WTC11 (cell line): ENCODE data around the gene USP21. TPM values are rescaled to one million over a fixed set of nuclear protein-coding genes. Genes with fewer than 3 reads are reported as not detected.

Source experiments
- ATAC-seq: fragments of 200-7000 bp; cut with Tn5 transposase; 2 replicates; pipeline ENCODE4 v1.10.0; 2021; ENCODE audit warnings: mild to moderate bottlenecking, moderate library complexity
- CTCF ChIA-PET: fragments of 300-600 bp; sonication (Branson Sonifier 250); formaldehyde crosslinking; loops from one replicate; lab custom pipeline; 2021; ENCODE audit warnings: antibody characterized with exemption; lab: Charles Lee
- POLR2A ChIA-PET: fragments of 350-600 bp; sonication (Branson Sonifier 250); formaldehyde crosslinking; loops from one replicate; lab custom pipeline; 2021; ENCODE audit warnings: antibody characterized with exemption; lab: Charles Lee
- DNase-seq: peaks from one replicate; pipeline ENCODE4 v3.0.0; 2021; ENCODE audit warnings: low spot score
- H3K27ac Mint-ChIP-seq: 2 replicates; pipeline ENCODE4 v1.8.0; 2021; ENCODE audit warnings: mixed read lengths
- H3K27me3 Mint-ChIP-seq: 2 replicates; pipeline ENCODE4 v1.8.0; 2021; ENCODE audit warnings: low read depth, mild to moderate bottlenecking, moderate library complexity, mixed read lengths
- H3K36me3 Mint-ChIP-seq: 2 replicates; pipeline ENCODE4 v1.8.0; 2021; ENCODE audit warnings: mixed read lengths
- H3K4me1 Mint-ChIP-seq: 2 replicates; pipeline ENCODE4 v1.8.0; 2022; ENCODE audit warnings: mixed read lengths
- H3K4me3 Mint-ChIP-seq: 2 replicates; pipeline ENCODE4 v1.8.0; 2021; ENCODE audit warnings: mild to moderate bottlenecking, moderate library complexity, mixed read lengths
- H3K9me3 Mint-ChIP-seq: 2 replicates; pipeline ENCODE4 v1.8.0; 2021; ENCODE audit warnings: mixed read lengths
- ARID4B ChIP-seq: sonication (generic); formaldehyde crosslinking; IDR thresholded peaks from 2 replicates; pipeline ENCODE4 v1.8.0; 2023; ENCODE audit warnings: missing genetic modification reagents, mild to moderate bottlenecking, borderline replicate concordance
- CTCF ChIP-seq: fragments of 200-600 bp; IDR thresholded peaks from 2 replicates; pipeline ENCODE4 v1.8.0; 2022; ENCODE audit warnings: antibody characterized with exemption
- ELF4 ChIP-seq: sonication (generic); formaldehyde crosslinking; IDR thresholded peaks from 2 replicates; pipeline ENCODE4 v1.8.1; 2022; ENCODE audit warnings: low read depth, mild to moderate bottlenecking, moderate library complexity, missing genetic modification reagents
- GRHL2 ChIP-seq: fragments of 250-450 bp; sonication (Bioruptor Pico); IDR thresholded peaks from 2 replicates; pipeline ENCODE4 v1.8.0; 2022; ENCODE audit warnings: mild to moderate bottlenecking, moderate library complexity; ENCODE audit not compliant: insufficient replicate concordance, severe bottlenecking
- NFE2L1 ChIP-seq: sonication (generic); formaldehyde crosslinking; IDR thresholded peaks from 2 replicates; pipeline ENCODE4 v1.8.1; 2023; ENCODE audit warnings: missing genetic modification reagents
- NFYB ChIP-seq: sonication (generic); formaldehyde crosslinking; conservative IDR thresholded peaks from 2 replicates; pipeline ENCODE4 v1.8.0; 2022; ENCODE audit warnings: low read depth, missing genetic modification reagents
- SP1 ChIP-seq: sonication (generic); formaldehyde crosslinking; conservative IDR thresholded peaks from 2 replicates; pipeline ENCODE4 v1.8.1; 2022; ENCODE audit warnings: missing genetic modification reagents
- TCF7 ChIP-seq: sonication (generic); formaldehyde crosslinking; IDR thresholded peaks from 2 replicates; pipeline ENCODE4 v1.8.0; 2022; ENCODE audit warnings: mild to moderate bottlenecking, low read depth, missing genetic modification reagents, moderate library complexity
- TEAD4 ChIP-seq: sonication (generic); formaldehyde crosslinking; IDR thresholded peaks from 2 replicates; pipeline ENCODE4 v1.8.0; 2022; ENCODE audit warnings: mild to moderate bottlenecking, missing genetic modification reagents
- ZNF121 ChIP-seq: sonication (generic); formaldehyde crosslinking; IDR thresholded peaks from 2 replicates; pipeline ENCODE4 v1.8.0; 2023; ENCODE audit warnings: missing genetic modification reagents
- ZNF219 ChIP-seq: sonication (generic); formaldehyde crosslinking; IDR thresholded peaks from 2 replicates; pipeline ENCODE4 v1.8.0; 2023; ENCODE audit warnings: missing genetic modification reagents, mild to moderate bottlenecking, borderline replicate concordance
- ZNF423 ChIP-seq: fragments of 250-450 bp; sonication (Bioruptor Pico); IDR thresholded peaks from 2 replicates; pipeline ENCODE4 v2.1.2; 2022; ENCODE audit warnings: mild to moderate bottlenecking, moderate library complexity
- ZNF532 ChIP-seq: fragments of 250-450 bp; sonication (Bioruptor Pico); IDR thresholded peaks from 2 replicates; pipeline ENCODE4 v1.9.0; 2021; ENCODE audit warnings: mild to moderate bottlenecking, borderline replicate concordance
- total RNA-seq: library from RNA; stranded (reverse); gene quantifications from 3 replicates; pipeline ENCODE4 v1.2.3, GENCODE V29; 2021
- TF ChIP-seq, protein P1 (sequence below): fragments of 250-450 bp; sonication (Bioruptor Pico); IDR thresholded peaks from 2 replicates; pipeline ENCODE4 v2.1.2; 2022; ENCODE audit warnings: mild to moderate bottlenecking, moderate library complexity
- TF ChIP-seq, protein P2 (sequence below): fragments of 250-450 bp; sonication (Bioruptor Pico); IDR thresholded peaks from 2 replicates; pipeline ENCODE4 v1.8.0; 2021; ENCODE audit warnings: mild to moderate bottlenecking
- TF ChIP-seq, protein P3 (sequence below): sonication (generic); formaldehyde crosslinking; IDR thresholded peaks from 2 replicates; pipeline ENCODE4 v1.8.1; 2022; ENCODE audit warnings: mild to moderate bottlenecking, moderate library complexity, missing genetic modification reagents
- TF ChIP-seq, protein P4 (sequence below): sonication (generic); formaldehyde crosslinking; IDR thresholded peaks from 2 replicates; pipeline ENCODE4 v1.8.1; 2023; ENCODE audit warnings: mild to moderate bottlenecking, missing genetic modification reagents, moderate library complexity

Gene USP21
- total RNA-seq, 1 experiment from 2014 or later = 30.8 TPM

DNA sequence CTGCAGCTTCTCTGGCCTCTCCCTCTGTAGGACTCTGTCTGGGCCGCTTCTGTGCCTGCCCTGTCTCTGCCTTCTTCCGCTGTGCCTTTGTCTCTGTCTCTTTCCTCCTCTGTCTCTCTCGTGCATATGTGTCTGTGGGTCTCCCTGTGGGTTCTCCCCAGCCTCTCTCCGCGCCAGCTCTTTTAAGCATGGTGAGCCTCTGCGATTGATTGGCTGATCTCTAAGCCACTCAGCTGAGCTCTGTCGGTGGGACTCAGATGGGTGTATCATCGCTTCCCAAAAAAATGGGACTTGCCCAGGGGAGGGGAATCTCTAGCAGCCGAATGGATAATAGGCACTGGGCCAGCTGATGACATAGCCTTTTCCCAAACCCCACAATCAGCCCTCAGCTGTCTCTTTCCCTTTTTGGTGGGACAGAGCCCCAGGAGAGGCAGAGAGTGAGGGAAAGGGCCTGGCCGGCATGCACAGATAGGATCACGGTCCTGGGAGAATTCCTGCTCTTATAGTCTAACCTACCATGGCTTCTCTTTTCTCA, 39.7 kb downstream of the USP21 start, which contains the start of gene ADAMTS4:
ADAMTS4 (minus strand) TSS at position 158 of the 535 bp plus-strand sequence. CDS start 427 bp downstream, outside the sequence.
- H3K27me3 Mint-ChIP-seq = no peaks in the 10 kb centered on the region
- ChIA-PET CTCF (interaction anchor here (0.5 to 3.3 kb wide), 21 partner anchors 10 to 244 kb away, joined by 3 to 47 read pairs (median 3); partner anchors contain the start of genes B4GALT3, F11R, ITLN2 and PCP4L1), POLR2A (interaction anchor here (1.0 to 1.8 kb wide), 4 partner anchors 22 to 190 kb away, joined by 3 to 9 read pairs (median 4); partner anchors contain the start of genes B4GALT3, PPOX and TOMM40L)
- ATAC-seq (peak; percentile 13), DNase-seq (peak; percentile 42)
- H3K27ac Mint-ChIP-seq = peak within 1 kb of the TSS; percentile 86
- peaks cover 60% of the 10 kb centered on the region for H3K4me1 Mint-ChIP-seq
- H3K9me3 Mint-ChIP-seq = no peaks in the 10 kb centered on the region
- H3K36me3 Mint-ChIP-seq = peaks cover 6% of the 10 kb centered on the region
- peak within 1 kb of the TSS; percentile 62 for H3K4me3 Mint-ChIP-seq
- peak; percentile 68 for TF ChIP-seq NFYB (CRISPR knock-in tag)
- TF ChIP-seq SP1 (CRISPR knock-in tag) = peak; percentile 34
- TF ChIP-seq ZNF219 (CRISPR knock-in tag) = no peak
- no peak for TF ChIP-seq TEAD4 (CRISPR knock-in tag)
- no peak for TF ChIP-seq ARID4B (CRISPR knock-in tag)

DNA sequence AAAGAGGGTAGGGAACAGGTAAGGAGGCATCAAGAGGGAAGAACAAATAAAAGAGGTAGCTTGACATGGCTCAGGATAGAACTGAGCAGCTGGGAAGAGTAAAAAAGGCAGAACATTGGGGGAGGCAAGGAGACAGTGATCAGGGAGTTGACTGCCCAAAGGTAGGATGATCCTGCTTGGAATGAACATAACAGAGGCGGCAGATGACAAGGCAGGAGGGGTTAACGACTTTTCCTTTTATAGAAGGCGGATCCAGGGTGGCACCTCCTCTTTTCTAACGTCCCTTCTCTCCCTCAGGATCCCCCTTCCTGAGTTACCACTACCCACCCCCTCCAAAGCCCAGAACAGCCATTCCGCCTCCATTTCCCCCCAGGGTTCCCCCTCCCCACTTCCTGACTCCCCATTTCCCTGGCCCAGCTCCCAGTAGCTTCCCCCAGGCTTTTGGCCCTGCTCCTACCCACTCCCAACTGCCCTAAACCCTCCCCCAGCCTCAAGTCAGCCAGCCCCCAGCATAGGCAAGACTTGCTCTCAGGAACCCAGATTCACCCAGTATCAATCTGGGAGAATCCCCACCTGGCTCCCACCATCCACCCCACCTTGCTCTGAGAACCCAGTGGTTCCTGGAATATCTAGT, 40.3 kb downstream of the USP21 start:
- ChIA-PET POLR2A (interaction anchor here (1.0 to 1.8 kb wide), 3 partner anchors 22 to 34 kb away, joined by 3 to 9 read pairs (median 4); partner anchors contain the start of genes B4GALT3, PPOX and TOMM40L), CTCF (interaction anchor here (1.0 to 3.3 kb wide), 7 partner anchors 8 to 179 kb away, joined by 3 to 47 read pairs (median 19); partner anchors contain the start of genes F11R, PCP4L1, PPOX and TOMM40L)
- ATAC-seq (no peak), DNase-seq (no peak)
- peaks cover 65% of the 10 kb centered on the region for H3K4me1 Mint-ChIP-seq
- peak overlapping the region; percentile 51 for H3K27ac Mint-ChIP-seq
- H3K27me3 Mint-ChIP-seq = no peaks in the 10 kb centered on the region
- no peak overlapping the region for H3K4me3 Mint-ChIP-seq
- peaks cover 12% of the 10 kb centered on the region for H3K36me3 Mint-ChIP-seq
- no peaks in the 10 kb centered on the region for H3K9me3 Mint-ChIP-seq
- TF ChIP-seq, protein P1, sequence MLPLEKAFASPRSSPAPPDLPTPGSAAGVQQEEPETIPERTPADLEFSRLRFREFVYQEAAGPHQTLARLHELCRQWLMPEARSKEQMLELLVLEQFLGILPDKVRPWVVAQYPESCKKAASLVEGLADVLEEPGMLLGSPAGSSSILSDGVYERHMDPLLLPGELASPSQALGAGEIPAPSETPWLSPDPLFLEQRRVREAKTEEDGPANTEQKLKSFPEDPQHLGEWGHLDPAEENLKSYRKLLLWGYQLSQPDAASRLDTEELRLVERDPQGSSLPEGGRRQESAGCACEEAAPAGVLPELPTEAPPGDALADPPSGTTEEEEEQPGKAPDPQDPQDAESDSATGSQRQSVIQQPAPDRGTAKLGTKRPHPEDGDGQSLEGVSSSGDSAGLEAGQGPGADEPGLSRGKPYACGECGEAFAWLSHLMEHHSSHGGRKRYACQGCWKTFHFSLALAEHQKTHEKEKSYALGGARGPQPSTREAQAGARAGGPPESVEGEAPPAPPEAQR (CRISPR knock-in tag) = no peak
- TF ChIP-seq, protein P2, sequence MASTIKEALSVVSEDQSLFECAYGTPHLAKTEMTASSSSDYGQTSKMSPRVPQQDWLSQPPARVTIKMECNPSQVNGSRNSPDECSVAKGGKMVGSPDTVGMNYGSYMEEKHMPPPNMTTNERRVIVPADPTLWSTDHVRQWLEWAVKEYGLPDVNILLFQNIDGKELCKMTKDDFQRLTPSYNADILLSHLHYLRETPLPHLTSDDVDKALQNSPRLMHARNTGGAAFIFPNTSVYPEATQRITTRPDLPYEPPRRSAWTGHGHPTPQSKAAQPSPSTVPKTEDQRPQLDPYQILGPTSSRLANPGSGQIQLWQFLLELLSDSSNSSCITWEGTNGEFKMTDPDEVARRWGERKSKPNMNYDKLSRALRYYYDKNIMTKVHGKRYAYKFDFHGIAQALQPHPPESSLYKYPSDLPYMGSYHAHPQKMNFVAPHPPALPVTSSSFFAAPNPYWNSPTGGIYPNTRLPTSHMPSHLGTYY (CRISPR knock-in tag) = no peak
- TF ChIP-seq ELF4 = no peak
- TF ChIP-seq, protein P3, sequence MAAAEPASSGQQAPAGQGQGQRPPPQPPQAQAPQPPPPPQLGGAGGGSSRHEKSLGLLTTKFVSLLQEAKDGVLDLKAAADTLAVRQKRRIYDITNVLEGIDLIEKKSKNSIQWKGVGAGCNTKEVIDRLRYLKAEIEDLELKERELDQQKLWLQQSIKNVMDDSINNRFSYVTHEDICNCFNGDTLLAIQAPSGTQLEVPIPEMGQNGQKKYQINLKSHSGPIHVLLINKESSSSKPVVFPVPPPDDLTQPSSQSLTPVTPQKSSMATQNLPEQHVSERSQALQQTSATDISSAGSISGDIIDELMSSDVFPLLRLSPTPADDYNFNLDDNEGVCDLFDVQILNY (CRISPR knock-in tag) = no peak
- no peak for TF ChIP-seq NFE2L1 (CRISPR knock-in tag)
- no peak for TF ChIP-seq ZNF423 (CRISPR knock-in tag)
- TF ChIP-seq ZNF121 = no peak
- no peak for TF ChIP-seq TCF7 (CRISPR knock-in tag)
- no peak for TF ChIP-seq CTCF
- TF ChIP-seq, protein P4, sequence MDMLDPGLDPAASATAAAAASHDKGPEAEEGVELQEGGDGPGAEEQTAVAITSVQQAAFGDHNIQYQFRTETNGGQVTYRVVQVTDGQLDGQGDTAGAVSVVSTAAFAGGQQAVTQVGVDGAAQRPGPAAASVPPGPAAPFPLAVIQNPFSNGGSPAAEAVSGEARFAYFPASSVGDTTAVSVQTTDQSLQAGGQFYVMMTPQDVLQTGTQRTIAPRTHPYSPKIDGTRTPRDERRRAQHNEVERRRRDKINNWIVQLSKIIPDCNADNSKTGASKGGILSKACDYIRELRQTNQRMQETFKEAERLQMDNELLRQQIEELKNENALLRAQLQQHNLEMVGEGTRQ (CRISPR knock-in tag) = no peak
- no peak for TF ChIP-seq GRHL2 (CRISPR knock-in tag)
- no peak for TF ChIP-seq ZNF532 (CRISPR knock-in tag)
